Measurements from ENCODE around the gene IFI35.

Gene IFI35

GRCh38 chr17:43043307-43043706 is 36.7 kb downstream of the IFI35 start:
- POLR2A ChIA-PET: no interaction called here
- Histone ChIP-seq H3K36me3 (ENCODE audit: control insufficient read depth in 2 of 2, insufficient read depth in 1 of 2, low read length in 2 of 2) (peaks cover 26 to 50% of the 10 kb centered on the region in 2 experiments), H3K4me1 (ENCODE audit: control insufficient read depth, insufficient read depth, low read length) (no peaks in the 10 kb centered on the region), H3K9me3 (ENCODE audit: control insufficient read depth, insufficient read depth, low read depth, low read length) (no peaks in the 10 kb centered on the region), H3K4me3 (ENCODE audit: low read depth, low read length) (no peak overlapping the region), H3K27ac (ENCODE audit: extremely low read depth, low read depth, low read length) (no peak overlapping the region)
- TF ChIP-seq KLF16 (tag by site-specific recombination; IDR thresholded peaks at IDR 0.05): no peak
- no peak for TF ChIP-seq REPIN1 (tag by site-specific recombination; IDR thresholded peaks at IDR 0.05; ENCODE audit: low read depth)
- TF ChIP-seq KLF8 (tag by site-specific recombination; IDR thresholded peaks at IDR 0.05): no peak
- TF ChIP-seq, protein P1, sequence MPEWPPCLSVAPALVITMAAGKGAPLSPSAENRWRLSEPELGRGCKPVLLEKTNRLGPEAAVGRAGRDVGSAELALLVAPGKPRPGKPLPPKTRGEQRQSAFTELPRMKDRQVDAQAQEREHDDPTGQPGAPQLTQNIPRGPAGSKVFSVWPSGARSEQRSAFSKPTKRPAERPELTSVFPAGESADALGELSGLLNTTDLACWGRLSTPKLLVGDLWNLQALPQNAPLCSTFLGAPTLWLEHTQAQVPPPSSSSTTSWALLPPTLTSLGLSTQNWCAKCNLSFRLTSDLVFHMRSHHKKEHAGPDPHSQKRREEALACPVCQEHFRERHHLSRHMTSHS (tag by site-specific recombination; IDR thresholded peaks at IDR 0.05): no peak
- no peak for TF ChIP-seq ZNF792 (tag by site-specific recombination; IDR thresholded peaks at IDR 0.05)
- no peak for TF ChIP-seq ZNF561 (tag by site-specific recombination; IDR thresholded peaks at IDR 0.05; ENCODE audit: borderline replicate concordance)
- no peak for TF ChIP-seq ZNF555 (tag by site-specific recombination; conservative IDR thresholded peaks at IDR 0.05)
- no peak for TF ChIP-seq ZNF133 (tag by site-specific recombination; IDR thresholded peaks at IDR 0.05)
- no peak for TF ChIP-seq ZFP69B (tag by site-specific recombination; IDR thresholded peaks at IDR 0.05)
- TF ChIP-seq ZNF76 (tag by site-specific recombination; IDR thresholded peaks at IDR 0.05; ENCODE audit: borderline replicate concordance, low read depth): no peak
- TF ChIP-seq ZNF645 (tag by site-specific recombination; IDR thresholded peaks at IDR 0.05): no peak
- no peak for TF ChIP-seq ZNF10 (tag by site-specific recombination; IDR thresholded peaks at IDR 0.05)
- CTCF ChIA-PET: interaction anchor here (0.8 to 1.0 kb wide), 2 partner anchors 9 to 12 kb away, joined by 3 to 5 read pairs; no protein-coding TSS in a partner anchor

DNA sequence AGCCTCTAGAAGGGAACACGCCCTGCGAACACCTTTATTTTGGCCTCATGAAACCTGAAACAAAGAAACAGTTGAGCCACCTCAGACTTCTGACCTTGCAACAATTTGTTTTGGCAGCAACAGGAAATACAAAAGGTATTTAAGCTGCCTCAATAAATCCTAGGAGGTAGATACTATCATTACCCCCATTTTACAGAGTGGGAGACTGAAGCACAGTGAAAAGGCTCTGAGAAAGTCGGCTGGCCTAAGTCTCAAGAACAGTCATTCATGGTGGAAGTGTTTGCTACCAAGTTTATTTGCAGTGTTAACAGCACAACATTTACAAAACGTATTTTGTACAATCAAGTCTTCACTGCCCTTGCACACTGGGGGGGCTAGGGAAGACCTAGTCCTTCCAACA is 37.4 kb downstream of the IFI35 start:
- H3K36me3 ChIP-seq (ENCODE audit: control insufficient read depth in 2 of 2, insufficient read depth in 1 of 2, low read length in 2 of 2): peaks cover 28 to 57% of the 10 kb centered on the region in 2 experiments
- ChIA-PET CTCF (interaction anchor here (0.8 kb wide), 1 partner anchor 11 kb away, joined by 5 read pairs; no protein-coding TSS in a partner anchor), POLR2A (no interaction called here)
- H3K4me3 ChIP-seq (ENCODE audit: low read depth, low read length): no peak overlapping the region
- TF ChIP-seq ZNF157 (tag by site-specific recombination; IDR thresholded peaks at IDR 0.05) (no peak), ZNF280C (tag by site-specific recombination; IDR thresholded peaks at IDR 0.05) (no peak), ZNF776 (tag by site-specific recombination; IDR thresholded peaks at IDR 0.05; ENCODE audit: borderline replicate concordance) (no peak), KLF17 (tag by site-specific recombination; IDR thresholded peaks at IDR 0.05) (no peak), ZNF600 (tag by site-specific recombination; IDR thresholded peaks at IDR 0.05) (no peak), ZNF248 (tag by site-specific recombination; IDR thresholded peaks at IDR 0.05) (no peak), YY1 (tag by site-specific recombination; IDR thresholded peaks at IDR 0.05) (no peak), ZNF140 (tag by site-specific recombination; IDR thresholded peaks at IDR 0.05) (no peak)
- TF ChIP-seq, protein P2, sequence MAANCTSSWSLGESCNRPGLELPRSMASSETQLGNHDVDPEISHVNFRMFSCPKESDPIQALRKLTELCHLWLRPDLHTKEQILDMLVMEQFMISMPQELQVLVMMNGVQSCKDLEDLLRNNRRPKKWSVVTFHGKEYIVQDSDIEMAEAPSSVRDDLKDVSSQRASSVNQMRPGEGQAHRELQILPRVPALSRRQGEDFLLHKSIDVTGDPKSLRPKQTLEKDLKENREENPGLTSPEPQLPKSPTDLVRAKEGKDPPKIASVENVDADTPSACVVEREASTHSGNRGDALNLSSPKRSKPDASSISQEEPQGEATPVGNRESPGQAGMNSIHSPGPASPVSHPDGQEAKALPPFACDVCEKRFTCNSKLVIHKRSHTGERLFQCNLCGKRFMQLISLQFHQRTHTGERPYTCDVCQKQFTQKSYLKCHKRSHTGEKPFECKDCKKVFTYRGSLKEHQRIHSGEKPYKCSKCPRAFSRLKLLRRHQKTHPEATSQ (tag by site-specific recombination; IDR thresholded peaks at IDR 0.05): no peak
- H3K27ac ChIP-seq (ENCODE audit: extremely low read depth, low read depth, low read length): no peak overlapping the region
- no peaks in the 10 kb centered on the region for H3K4me1 ChIP-seq (ENCODE audit: control insufficient read depth, insufficient read depth, low read length)
- H3K9me3 ChIP-seq (ENCODE audit: control insufficient read depth, insufficient read depth, low read depth, low read length): no peaks in the 10 kb centered on the region

All from HEK293 (cell line).